T-cell (primary cell): ENCODE results near the gene LMO2. TPM values are rescaled to one million over a fixed set of nuclear protein-coding genes. Genes with fewer than 3 reads are reported as not detected.

ENCODE experiments used
- ATAC-seq, 4 experiments: fragments of 200-7000 bp in 3 of 4; fragments of 150-1000 bp in 1 of 4; cut with Tn5 transposase; replicated peaks in 1 of 4; 1 replicate in 3 of 4; 2 replicates in 1 of 4; pipeline ENCODE4 v1.10.0; 2021; ENCODE audit warnings: moderate library complexity in 3 of 4, mild to moderate bottlenecking in 2 of 4, moderate number of reproducible peaks in 1 of 4
- CTCF ChIA-PET, 2 donors: fragments of 300-600 bp; sonication (Branson Sonifier 250); formaldehyde crosslinking; loops; one replicate each; lab custom pipeline; 2022; ENCODE audit warnings: antibody characterized with exemption in 2 of 2; lab: Charles Lee
- POLR2A ChIA-PET, 2 donors: fragments of 300-600 bp; sonication (Branson Sonifier 250); formaldehyde crosslinking; loops; one replicate each; lab custom pipeline; 2022; ENCODE audit warnings: antibody characterized with exemption in 2 of 2; lab: Charles Lee
- DNase-seq, 35 experiments: peaks; one replicate each; pipeline versions ENCODE4 v3.0.0 to v3.0.0-alpha.2; 2013 to 2023
- H3K27ac ChIP-seq: one replicate; pipeline ENCODE4 v1.5.1; 2013; ENCODE audit warnings: low read length
- H3K27me3 ChIP-seq, 2 experiments: replicated peaks in 1 of 2; 1 replicate in 1 of 2; 2 replicates in 1 of 2; pipeline versions ENCODE4 v1.6.1 to v1.7.0; 2013; ENCODE audit warnings: low read length in 1 of 2, mixed read lengths in 1 of 2; ENCODE audit not compliant: control insufficient read depth in 2 of 2, insufficient read depth in 2 of 2; ENCODE audit errors: extremely low read depth in 1 of 2
- H3K36me3 ChIP-seq, 2 donors: 1 replicate in 1 of 2; 2 replicates in 1 of 2; pipeline versions ENCODE4 v1.6.1 to v1.7.0; 2013; ENCODE audit warnings: low read length in 1 of 2; ENCODE audit not compliant: control insufficient read depth in 2 of 2, insufficient read depth in 1 of 2; ENCODE audit errors: extremely low read depth in 1 of 2
- H3K4me1 ChIP-seq, 2 experiments: 1 replicate in 1 of 2; 2 replicates in 1 of 2; pipeline versions ENCODE4 v1.6.1 to v1.7.0; 2013; ENCODE audit warnings: low read length in 2 of 2, mixed read lengths in 1 of 2; ENCODE audit not compliant: insufficient read depth in 2 of 2, control insufficient read depth in 1 of 2; ENCODE audit errors: extremely low read depth in 1 of 2
- H3K4me3 ChIP-seq, 2 donors: 1 replicate in 1 of 2; 2 replicates in 1 of 2; pipeline versions ENCODE4 v1.5.1 to v1.7.0; 2013; ENCODE audit warnings: mild to moderate bottlenecking in 2 of 2, low read length in 1 of 2, moderate library complexity in 1 of 2; ENCODE audit not compliant: control insufficient read depth in 1 of 2; ENCODE audit errors: extremely low read depth in 1 of 2
- H3K9me3 ChIP-seq: 2 replicates; pipeline ENCODE4 v1.7.0; 2013
- H3K27ac Mint-ChIP-seq, 2 donors: one replicate each; pipeline ENCODE4 v1.8.0; 2020 to 2021; ENCODE audit warnings: mild to moderate bottlenecking in 2 of 2, mixed read lengths in 2 of 2
- H3K27me3 Mint-ChIP-seq, 2 donors: one replicate each; pipeline ENCODE4 v1.8.0; 2021 to 2022; ENCODE audit warnings: mixed read lengths in 2 of 2
- H3K36me3 Mint-ChIP-seq: one replicate; pipeline ENCODE4 v1.8.0; 2021; ENCODE audit warnings: mixed read lengths
- H3K4me1 Mint-ChIP-seq, 3 donors: one replicate each; pipeline ENCODE4 v1.8.0; 2020 to 2022; ENCODE audit warnings: mixed read lengths in 3 of 3, mild to moderate bottlenecking in 1 of 3
- H3K4me3 Mint-ChIP-seq, 3 donors: one replicate each; pipeline ENCODE4 v1.8.0; 2020 to 2022; ENCODE audit warnings: mild to moderate bottlenecking in 3 of 3, mixed read lengths in 3 of 3, moderate library complexity in 3 of 3
- H3K9me3 Mint-ChIP-seq, 3 donors: one replicate each; pipeline ENCODE4 v1.8.0; 2020 to 2022; ENCODE audit warnings: mixed read lengths in 3 of 3
- WGBS: methylation state at CpG from one replicate; pipeline ENCODE4 v1.1.5; 2013; ENCODE audit warnings: missing lambda C conversion rate; ENCODE audit not compliant: insufficient coverage; 5-methylcytosine and 5-hydroxymethylcytosine counted together
- total RNA-seq, 35 experiments: library from RNA in 6 of 35; stranded (reverse) in 6 of 35; fragments of 120-200 nt in 1 of 35; gene quantifications; one replicate each; pipeline versions ENCODE4 v1.2.1 to v1.2.4 and lab custom pipeline; 2013 to 2026

LMO2 gene
- total RNA-seq, 5 donors from 2014 or later (not counting 1 experiment from before 2014, with no cell fraction given) = 0.85 to 2.7 (median 1.6) TPM

GRCh38 chr11:33819278-33820035 is 72.4 kb downstream of the LMO2 start:
- H3K27ac Mint-ChIP-seq = no peak overlapping the region
- CTCF ChIA-PET = interaction anchor here in 1 of 2 donors (1.0 to 1.1 kb wide), 2 partner anchors 11 to 13 kb away, joined by 4 to 6 read pairs; no protein-coding TSS in a partner anchor
- H3K27me3 ChIP-seq = peaks cover 0 to 32% of the 10 kb centered on the region in 2 experiments
- no peak overlapping the region for H3K4me3 ChIP-seq
- H3K9me3 ChIP-seq = no peaks in the 10 kb centered on the region
- H3K36me3 ChIP-seq = no peaks in the 10 kb centered on the region
- no peak overlapping the region for H3K27ac ChIP-seq
- H3K36me3 Mint-ChIP-seq = no peaks in the 10 kb centered on the region
- H3K9me3 Mint-ChIP-seq = no peaks in the 10 kb centered on the region
- H3K27me3 Mint-ChIP-seq = peaks cover 18 to 22% of the 10 kb centered on the region in 2 donors
- WGBS = 65% methylated on average over 15 of the region's 16 CpGs
- POLR2A ChIA-PET = no interaction called here
- ATAC-seq (no peak), DNase-seq (no peak)
- H3K4me1 Mint-ChIP-seq = no peaks in the 10 kb centered on the region
- no peaks in the 10 kb centered on the region for H3K4me1 ChIP-seq
- H3K4me3 Mint-ChIP-seq = no peak overlapping the region

Other genes with a start within 250 kb of the LMO2 start
- gene C11orf91, start 191.2 kb downstream of the LMO2 start, total RNA-seq = under 1 TPM in 1 of 5 donors, not detected in 4; 0.95 TPM
- 10 to 100 TPM; 34.3 to 85.8 (median 71.9) TPM for gene CD59, start 155.7 kb downstream of the LMO2 start, total RNA-seq
- 10 to 100 TPM; 37.1 to 60.0 (median 41.1) TPM for gene FBXO3, start 117.6 kb downstream of the LMO2 start, total RNA-seq
- 100 to 1,000 TPM; 106 to 148 (median 143) TPM for gene CAPRIN1, start 159.7 kb upstream of the LMO2 start, total RNA-seq
- 10 to 100 TPM; 55.0 to 84.0 (median 73.5) TPM for gene NAT10, start 213.6 kb upstream of the LMO2 start, total RNA-seq